Stimulated activated naive CD4-positive, alpha-beta T cell (primary cell): ENCODE measurements around the gene PCP4L1.
A peak's percentile ranks its signal among the peaks of the same experiment; 100 is the strongest.
"Not testable (repeated sequence)": the region's sequence is repeated elsewhere in the genome, so short reads cannot be mapped to it uniquely, and the experiment has no call there.

Source experiments
- DNase-seq, 6 experiments: peaks; one replicate each; lab custom pipeline; 2025; lab: John Stamatoyannopoulos, UW

The PCP4L1 gene

DNA sequence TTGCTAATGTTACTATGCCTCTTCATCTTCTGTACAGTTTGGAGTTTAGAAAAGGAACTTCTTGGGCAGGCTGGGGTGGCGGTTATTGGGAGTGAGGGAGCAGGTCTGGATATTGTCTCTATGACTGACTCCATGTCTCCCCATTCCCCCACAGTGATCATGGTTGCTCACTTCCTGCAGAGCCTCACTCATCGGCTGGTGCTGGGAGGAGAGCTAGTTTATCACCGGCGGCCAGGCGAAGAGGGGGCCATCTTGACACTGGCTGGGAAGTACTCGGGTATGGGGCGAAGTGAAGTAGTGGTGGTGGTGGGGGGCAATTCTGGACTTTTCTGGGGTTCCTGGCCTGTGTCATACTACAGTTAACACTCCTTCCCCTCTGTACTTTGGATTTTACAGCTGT, 30.5 kb upstream of the PCP4L1 start:
- DNase-seq, result no peak

DNA sequence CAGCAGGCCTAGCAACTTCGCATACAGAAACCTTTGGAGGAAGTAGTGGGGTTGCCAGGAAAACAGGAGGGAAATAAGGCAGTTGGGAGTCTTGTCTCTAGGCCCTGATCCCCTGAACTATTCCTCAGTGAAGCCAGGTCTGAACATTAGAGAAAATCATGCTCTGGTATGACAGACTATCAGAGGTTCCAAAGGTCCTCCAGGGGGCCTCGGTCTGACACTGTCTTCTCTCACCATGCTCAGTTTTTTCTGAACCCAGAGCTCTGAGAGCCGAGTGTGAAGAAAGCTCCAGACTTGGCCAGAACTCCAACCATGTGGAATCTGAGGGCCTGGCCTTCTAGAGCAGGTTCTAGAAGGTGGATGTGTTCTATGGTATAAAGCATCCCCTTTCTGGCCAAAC, 28.6 kb upstream of the PCP4L1 start:
- no peak for DNase-seq

DNA sequence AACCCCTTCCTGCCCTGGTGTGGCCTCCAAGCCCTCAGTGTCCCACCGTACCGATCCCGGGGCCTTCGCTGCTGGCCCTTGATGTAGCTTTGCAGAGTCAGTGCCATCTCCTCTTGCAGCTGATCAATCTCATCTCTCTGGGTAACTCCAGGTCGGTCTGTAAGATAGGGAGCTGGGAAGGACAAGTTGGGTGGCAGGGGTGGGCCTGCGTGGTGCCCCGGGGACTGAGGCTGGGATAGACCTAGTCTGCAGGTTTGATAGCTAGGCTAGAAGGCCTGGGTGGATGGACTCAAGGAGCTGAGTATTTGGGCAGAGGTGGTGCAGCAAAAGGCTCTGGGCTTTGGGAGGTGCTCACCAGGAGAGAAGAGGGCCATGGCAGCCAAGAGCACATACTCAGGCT, 27.8 kb upstream of the PCP4L1 start:
- DNase-seq, result no peak

DNA sequence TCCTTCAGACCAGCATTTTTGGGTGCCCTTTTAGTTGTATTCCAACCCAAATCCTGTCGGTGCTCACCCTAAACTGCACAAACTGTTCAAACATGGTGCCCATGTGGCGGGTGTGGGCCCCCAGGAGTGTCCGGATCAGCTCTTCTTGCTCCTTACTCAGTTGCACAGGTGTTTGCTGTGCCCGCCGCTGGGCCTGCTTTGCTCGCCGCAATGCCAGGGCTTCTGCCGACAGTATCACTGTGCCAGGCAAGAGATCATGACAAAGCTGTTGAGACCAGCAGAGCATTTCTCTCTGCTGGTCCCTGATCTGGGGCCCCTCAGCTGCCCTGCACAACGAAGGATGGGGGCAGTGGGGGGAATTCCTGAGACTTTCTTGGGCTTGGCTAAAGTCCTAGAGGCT, 25.4 kb upstream of the PCP4L1 start:
- DNase-seq, result no peak

DNA sequence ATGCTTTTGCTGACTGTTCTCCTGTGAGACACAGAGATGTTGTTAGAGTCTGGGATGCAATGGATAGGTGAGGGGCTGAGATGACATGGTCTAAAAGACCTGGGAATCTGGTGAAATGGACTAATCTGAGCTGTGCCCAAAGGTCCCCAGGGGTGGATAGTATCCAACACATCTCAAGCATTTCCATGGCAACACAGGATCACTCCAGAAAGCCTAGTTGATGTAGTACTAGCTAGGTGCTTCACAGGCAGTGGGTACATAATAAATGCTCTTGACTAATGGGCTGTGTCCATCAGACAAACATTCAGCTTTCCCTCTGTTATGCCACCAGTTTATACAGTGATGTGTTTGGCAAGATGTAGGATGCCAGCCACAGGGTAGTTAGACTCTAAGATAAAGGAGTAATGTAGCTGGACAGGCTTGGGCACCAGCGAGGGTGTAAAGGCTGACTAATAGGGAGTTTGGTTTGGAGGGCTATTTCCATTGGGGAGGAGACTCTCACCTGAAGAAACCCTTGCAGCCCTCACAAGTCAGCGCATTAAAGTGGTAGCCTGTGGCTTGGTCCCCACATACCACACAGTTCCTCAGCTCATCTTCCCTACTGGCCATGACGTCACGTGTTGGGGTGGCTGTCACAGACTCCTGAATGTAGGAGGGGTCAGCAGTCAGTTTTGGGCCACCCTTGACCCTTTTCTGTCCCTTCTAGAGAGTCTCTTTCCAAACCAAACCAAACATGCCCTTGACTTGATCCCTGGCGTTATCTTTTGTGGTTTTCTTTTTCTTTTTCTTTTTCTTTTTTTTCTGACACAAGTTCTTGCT, 22.4 kb upstream of the PCP4L1 start:
- DNase-seq, result no peak

DNA sequence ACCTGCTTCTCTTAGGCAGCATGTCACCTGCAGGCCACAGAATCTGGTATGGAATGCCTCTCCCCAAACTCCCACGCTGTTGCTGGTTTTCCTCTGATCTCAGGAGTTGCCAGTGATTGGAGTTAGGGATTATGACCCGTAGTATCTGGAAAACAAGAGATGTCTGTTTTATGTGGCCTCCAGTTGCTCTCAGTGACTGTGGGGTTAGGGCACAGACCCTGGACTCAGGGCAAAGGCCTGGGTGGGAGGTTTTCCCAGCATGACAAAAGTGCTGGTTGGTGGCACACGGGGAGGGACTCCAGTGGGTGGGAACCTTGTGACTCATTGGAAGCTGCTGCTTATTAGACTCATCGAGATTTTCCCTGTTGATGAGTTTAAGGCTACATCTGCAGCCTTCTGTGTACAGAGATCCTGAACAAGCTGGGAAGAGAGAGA, 20.5 kb upstream of the PCP4L1 start, which contains the start of gene NR1I3:
TSS of gene NR1I3 (minus strand) at position 165 of the 435 bp plus-strand sequence. CDS start 1,638 bp downstream, outside the sequence.
- no peak for DNase-seq

DNA sequence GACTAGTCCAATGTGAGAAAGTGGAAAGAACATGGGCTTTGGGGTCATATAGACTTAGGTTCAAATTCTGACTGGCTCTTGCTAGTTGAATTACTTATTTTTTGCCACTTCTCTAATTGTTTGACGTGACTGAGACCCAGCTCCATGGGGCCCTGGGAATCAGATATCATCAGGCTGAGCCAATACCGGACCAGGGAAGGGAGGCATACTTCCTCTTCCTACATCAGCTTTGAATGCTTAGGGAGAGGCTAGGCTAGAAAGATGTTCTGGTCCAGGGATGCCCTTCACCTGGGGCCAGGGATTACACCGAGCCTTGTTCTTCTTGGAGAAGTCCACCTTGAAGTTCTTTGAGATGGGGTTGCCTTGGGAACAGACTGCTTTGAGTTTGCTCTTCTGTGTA, 16.9 kb upstream of the PCP4L1 start:
- DNase-seq, result no peak

DNA sequence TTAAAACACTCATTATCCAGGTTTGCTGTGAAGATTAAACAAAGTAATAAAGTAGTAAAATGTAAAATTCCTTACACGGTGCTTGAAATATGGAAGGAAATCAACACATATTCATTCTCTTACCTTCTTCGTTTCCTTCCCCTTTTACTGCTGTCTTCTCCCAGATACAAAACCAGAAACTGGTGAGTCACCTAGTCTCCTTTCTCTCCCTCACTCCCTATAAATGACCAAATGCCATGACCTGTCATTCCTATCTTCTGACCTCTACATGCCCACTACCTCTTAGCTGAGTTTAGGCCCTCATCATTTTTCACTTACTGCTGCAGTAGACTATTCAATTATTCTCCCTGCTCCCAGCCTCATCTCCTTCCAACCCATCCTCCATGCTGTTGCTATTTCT, 16.2 kb upstream of the PCP4L1 start:
- no peak for DNase-seq

DNA sequence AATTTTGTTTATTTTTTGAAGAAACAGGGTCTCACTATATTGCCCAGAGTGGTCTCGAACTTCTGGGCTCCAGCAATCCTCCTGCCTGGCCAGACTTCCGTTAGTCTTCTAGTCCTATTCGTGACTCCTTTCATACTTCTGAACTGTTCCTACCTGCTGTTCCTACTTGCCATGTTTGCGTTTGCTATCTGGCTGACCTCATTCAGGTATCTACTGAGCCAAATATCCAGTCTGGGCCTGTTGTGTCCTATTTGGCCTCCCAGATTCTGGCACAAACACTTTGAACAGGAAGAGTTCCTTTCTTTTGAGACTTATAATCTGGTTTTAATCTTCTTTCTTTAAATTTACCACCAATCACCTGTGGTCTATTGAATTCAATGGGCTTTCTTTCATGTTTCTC, 13.7 kb upstream of the PCP4L1 start:
- no peak for DNase-seq

DNA sequence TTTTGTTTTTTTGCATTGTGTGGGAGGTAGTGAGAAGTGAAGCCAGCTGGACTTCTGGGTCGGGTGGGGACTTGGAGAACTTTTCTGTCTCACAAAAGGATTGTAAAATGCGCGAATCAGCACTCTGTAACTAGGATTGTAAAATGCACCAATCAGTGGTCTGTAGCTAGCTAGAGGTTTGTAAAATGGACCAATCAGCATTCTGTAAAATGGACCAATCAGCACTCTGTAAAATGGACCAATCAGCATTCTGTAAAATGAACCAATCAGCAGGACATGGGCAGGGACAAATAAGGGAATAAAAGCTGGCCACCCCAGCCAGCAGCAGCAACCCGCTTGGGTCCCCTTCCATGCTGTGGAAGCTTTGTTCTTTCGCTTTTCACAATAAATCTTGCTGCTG, 8.4 kb upstream of the PCP4L1 start:
- DNase-seq, result not testable (repeated sequence)

DNA sequence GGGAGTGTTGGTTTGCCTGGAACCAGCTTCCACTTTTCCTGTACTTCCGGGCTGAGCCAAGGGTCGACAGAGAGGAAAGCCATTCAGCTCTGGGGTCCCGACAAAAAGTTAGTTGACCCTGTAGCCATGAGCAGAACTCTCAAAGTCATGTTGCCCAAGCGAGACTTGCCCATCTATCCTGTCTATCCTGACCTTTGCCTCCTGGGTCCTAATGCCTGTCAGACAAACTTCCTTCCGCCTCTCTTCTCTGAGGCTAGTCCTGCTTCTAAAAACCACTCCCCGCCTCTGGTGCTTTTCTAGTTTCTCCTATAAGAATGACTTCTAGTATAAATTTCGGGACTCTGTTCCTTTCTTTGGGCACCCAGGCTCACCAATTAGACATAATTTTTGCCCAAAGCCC, 7.7 kb upstream of the PCP4L1 start:
- DNase-seq, result no peak

DNA sequence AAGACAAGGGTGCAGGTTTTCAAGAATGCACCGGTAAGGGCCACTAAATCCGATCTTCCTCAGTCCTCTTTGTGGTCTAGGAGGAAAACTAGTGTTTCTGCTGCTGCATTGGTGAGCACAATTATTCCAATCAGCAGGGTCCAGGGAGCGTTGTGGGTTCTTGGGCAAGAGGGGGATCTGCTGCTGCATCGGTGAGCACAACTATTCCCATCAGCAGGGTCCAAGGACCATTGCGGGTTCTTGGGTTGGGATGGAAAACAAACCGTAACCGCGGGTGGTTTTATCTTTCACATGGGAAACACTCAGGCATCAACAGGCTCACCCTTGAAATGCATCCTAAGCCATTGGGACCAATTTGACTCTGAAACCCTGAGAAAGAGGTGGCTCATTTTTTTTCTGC, 7.0 kb upstream of the PCP4L1 start:
- DNase-seq, result no peak

DNA sequence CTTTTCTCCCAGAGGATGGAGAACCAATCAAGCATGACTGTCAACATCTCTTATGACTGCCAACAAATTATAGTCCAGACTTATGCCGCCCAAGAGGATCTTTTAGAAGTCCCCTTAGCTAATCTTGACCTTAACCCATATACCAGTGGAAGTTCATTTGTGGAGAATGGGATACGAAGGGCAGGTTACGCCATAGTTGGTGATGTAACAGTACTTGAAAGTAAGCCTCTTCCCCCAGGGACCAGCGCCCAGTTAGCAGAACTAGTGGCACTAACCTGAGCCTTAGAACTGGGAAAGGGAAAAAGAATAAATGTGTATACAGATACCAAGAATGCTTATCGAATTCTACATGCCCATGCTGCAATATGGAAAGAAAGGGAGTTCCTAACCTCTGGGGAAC, 3.2 kb upstream of the PCP4L1 start:
- not testable (repeated sequence) for DNase-seq

DNA sequence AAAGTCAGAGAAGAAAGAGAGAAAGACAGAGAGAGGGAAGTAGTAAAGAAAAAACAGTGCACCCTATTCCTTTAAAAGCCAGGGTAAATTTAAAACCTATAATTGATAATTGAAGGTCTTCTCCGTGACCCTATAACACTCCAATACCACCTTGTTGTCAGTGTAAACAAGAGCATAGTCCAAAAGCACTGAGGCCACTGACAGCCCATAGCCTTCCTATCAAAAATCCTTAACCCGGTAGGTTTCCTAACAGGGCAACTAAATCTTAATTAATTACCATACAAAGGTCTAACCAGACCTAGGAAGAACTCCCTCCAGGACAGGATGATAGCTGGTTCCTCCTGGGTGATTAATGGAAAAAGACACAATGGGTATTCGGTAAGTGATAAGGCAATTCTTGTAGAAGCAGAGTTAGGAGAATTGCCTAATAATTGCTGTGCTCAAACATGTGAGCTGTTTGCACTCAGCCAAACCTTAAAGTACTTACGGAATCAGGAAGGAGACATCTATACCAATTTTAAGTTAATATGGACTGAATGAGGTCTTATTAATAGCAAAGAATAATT, 2.5 kb upstream of the PCP4L1 start:
- not testable (repeated sequence) for DNase-seq

DNA sequence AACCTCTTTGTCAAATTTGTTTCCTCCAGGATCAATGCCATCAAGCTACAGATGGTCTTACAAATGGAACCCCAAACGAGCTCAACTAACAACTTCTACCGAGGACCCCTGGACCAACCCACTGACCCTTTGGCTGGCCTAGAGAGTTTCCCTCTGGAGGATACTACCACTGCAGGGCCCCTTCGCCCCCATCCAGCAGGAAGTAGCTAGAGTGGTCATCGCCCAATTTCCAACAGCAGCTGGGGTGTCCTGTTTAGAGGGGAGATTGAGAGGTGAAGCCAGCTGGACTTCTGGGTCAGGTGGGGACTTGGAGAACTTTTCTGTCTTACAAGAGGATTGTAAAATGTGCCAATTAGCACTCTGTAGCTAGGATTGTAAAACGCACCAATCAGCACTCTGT, 1.4 kb upstream of the PCP4L1 start:
- peak in 1 of 6 experiments; percentile 3 for DNase-seq

DNA sequence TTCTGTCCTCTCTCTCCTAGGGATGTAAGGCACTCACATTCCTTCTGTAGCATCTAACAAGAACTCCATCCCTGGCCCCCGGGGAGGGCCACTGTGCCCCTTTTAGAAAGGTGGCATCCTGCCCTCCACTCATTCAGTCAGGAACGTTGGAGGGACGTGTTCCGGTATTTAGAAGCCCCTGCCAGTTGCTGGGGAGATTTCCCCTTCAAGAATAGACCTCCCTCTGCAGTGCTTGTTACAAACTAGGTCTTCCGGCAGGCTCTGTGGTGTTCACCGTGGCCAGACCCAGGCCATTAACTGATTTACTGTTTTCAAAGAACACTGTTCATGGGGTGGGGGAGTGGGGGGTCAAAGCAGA, 779 bp downstream of the PCP4L1 start:
- DNase-seq, result no peak

DNA sequence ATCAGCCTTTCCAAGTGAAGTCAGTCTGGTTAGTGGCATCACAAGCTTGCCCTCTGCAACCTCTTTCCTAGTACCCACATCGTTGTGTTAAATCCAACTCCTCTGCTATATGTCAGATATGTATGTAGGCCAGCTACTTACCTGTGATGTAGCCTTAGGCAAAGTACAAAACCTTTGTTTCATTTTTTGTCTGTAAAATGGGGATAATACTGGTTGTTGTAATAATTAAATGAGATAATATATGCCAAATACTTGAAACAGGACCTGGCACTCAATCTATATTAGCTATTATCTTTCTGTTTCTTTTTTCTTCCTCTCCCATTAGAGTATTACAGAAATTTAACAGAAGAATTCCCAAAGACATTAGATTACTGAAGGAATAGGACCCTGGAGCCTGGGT, 1.2 kb downstream of the PCP4L1 start:
- DNase-seq, result no peak

DNA sequence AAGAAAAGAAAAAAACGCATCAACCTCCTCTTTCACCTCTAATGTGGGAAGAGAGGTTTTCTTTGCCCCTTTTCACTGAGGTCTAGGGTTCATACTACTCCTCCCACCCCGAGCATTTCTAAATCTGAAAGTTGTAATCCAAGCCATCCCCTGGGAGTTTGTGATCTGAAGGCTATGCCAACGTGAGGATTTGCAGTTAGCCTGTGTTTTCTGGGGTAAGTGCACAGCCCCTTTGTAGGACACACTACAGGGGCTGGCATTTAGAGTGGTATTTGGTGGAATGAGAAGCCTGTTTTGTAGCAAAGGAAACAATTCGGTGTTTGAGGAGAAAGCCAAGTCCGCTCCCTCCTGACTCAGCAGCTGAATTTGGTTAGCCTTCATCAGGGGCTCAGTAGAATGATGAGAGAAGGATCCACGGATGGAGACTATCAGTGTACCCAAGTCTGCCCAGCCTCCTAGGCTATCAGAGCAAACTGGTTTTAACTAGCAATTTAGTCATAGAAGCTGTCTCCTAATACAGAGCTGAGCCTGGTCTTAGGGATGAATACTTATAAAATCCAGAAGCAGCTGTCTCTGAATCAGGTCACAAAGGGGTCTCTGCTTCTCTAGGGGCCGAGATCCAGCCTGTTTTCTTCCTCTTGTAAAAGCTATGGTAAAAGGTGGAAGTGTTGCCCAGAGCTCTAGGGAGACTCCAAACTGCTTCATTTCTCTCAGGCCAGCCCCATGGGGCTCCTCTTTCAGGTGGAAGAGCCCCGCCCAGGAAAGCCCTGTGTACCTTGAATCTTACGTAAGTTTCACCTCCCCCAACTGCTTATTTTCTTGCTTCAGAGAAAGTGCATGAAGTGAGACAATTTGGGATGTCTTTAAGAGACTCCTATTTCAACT, 2.1 kb downstream of the PCP4L1 start:
- DNase-seq, result no peak

DNA sequence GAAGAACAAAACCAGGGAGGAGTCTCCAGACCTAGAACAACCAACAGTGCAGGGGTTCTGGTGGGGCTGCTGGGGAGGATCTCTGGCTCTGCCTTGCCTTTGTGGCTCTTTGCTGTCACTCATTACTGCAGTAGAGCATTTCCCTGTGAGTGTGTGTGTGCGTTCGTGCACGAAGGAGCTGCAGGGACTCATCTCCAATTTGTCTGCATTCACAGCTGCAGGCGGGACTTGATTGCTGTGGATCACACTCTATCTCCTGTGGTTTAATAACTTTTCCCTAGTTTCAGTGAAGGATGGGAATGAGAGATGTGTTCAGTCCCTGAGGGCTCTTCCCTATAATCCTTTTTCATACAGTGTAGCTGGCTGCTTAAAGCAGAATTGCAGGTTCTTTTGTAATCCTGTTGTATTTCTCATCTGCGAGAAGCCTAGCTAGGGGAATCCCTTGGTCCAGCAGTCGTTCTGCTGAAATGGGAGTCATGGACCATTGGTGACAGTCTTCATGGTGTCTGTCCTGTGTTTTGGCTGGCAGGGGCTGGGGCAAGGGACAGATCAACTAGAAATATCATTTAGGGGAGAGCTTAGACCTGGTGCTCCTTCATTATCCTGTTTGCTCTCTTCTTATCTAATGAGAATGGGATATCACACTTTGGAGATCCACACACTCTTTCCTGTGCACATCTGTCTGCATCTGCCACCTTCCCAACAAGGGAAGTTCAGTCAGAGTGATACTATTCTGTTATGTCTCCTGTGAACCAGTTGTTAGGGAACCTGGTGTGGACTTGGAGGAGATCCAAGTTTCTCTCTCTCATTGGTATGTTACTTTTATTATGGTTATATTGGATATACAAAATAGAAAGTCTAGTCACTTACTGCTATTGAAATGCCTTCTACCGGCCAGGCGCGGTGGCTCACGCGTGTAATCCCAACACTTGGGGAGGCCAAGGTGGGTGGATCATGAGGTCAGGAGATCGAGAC, 3.0 kb downstream of the PCP4L1 start:
- DNase-seq, result no peak

DNA sequence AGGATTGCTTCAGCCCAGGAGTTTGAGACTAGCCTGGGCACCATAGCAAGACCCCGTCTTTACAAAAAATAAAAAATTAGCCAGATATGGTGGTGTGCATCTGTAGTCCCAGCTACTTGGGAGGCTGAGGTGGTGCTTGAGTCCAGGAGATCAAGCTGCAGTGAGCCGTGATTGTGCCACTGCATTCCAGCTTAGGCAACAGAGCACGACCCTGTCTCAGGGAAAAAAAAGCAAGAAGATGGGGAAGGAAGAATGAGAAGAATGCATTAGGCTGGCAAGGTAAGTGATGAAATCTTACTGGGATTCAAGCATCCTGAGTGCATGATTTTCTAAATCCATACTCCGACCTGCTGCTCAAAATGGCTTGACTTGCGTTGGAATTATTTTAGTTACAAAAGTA, 6.8 kb downstream of the PCP4L1 start:
- no peak for DNase-seq

DNA sequence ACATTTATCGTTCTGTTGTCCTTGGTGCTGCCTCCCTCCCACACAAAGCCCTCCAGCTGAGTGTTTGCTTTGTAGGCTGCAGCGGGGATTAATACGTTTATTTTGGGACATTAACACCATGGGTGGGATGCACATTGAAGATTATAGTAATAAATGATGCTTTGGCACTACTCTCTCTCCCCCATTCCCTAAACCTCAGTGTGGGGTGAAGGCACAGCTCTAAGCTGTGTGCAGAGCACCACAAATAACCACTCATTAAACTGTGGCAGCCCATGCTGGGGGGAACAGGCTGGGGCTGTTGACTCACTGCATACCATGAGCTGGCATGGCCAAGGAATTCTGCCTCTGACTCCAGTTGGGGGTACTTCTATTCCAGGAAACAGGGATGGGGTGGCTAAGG, 7.7 kb downstream of the PCP4L1 start:
- no peak for DNase-seq

DNA sequence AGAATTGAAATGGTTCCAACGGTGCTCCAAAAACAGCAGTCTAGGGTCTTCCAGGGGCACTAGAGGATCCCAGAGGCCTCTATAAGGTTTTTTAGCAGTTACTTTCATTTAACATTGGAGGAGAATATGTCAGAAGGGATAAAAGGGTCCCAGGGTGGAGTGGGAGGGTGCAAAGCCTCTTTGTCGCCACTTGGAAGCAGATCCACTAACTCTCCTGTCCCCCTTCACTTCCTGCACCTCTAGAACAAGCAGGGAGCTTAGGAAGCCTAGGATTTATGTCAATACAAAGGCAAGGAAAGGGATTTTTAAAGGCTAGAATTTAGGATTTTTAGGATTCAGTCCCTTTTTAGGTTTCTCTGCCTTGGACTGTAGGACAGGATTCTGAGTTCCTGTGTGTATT, 8.3 kb downstream of the PCP4L1 start:
- DNase-seq, result no peak
